ENCODE data around the gene IDI1.

The IDI1 gene

DNA sequence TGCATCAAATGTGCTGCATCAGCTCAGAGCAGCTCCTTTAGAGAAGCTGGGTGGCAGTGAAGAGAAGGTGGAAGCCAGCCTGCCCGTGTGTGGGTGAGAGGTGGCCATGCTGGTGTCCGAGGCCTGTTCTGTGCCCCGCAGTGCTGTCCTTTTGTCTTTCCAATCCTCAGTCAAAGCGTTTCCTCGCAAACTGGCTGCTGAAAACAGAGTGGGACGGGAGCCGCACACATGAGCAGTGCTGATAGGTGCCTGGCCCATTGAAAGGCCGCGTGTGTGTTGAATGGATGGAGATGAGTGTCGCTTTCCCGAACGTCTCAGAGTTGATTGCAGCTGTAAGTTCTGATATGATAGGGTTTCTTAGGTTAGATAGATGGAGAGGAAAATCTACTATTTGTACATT is 46.6 kb upstream of the IDI1 start:
- Histone ChIP-seq H3K9me3 (ENCODE audit: control insufficient read depth, insufficient read depth, low read length) (no peaks in the 10 kb centered on the region), H3K9me2 (replicated peaks; ENCODE audit: control insufficient read depth, low read length) (no peaks in the 10 kb centered on the region), H3K4me3 (ENCODE audit: low read length) (no peak overlapping the region), H3K4me2 (ENCODE audit: low read length) (no peak overlapping the region), H3K4me1 (ENCODE audit: control insufficient read depth, low read length) (no peaks in the 10 kb centered on the region), H3K36me3 (ENCODE audit: control insufficient read depth, low read length) (peaks cover 62% of the 10 kb centered on the region), H3K27me3 (ENCODE audit: control insufficient read depth, low read length) (no peaks in the 10 kb centered on the region), H4K20me1 (ENCODE audit: control insufficient read depth, insufficient read depth, low read depth, low read length) (no peaks in the 10 kb centered on the region), H3K27ac (ENCODE audit: low read depth, low read length) (no peak overlapping the region), H3F3A (ENCODE audit: control insufficient read depth, insufficient read depth) (no peaks in the 10 kb centered on the region), H3K79me2 (ENCODE audit: control insufficient read depth, low read length) (no peaks in the 10 kb centered on the region)
- no peak for TF ChIP-seq EZH2phosphoT487 (IDR thresholded peaks at IDR 0.05; ENCODE audit: borderline replicate concordance, low read length)
- TF ChIP-seq, protein P1, sequence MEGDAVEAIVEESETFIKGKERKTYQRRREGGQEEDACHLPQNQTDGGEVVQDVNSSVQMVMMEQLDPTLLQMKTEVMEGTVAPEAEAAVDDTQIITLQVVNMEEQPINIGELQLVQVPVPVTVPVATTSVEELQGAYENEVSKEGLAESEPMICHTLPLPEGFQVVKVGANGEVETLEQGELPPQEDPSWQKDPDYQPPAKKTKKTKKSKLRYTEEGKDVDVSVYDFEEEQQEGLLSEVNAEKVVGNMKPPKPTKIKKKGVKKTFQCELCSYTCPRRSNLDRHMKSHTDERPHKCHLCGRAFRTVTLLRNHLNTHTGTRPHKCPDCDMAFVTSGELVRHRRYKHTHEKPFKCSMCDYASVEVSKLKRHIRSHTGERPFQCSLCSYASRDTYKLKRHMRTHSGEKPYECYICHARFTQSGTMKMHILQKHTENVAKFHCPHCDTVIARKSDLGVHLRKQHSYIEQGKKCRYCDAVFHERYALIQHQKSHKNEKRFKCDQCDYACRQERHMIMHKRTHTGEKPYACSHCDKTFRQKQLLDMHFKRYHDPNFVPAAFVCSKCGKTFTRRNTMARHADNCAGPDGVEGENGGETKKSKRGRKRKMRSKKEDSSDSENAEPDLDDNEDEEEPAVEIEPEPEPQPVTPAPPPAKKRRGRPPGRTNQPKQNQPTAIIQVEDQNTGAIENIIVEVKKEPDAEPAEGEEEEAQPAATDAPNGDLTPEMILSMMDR (IDR thresholded peaks at IDR 0.05; ENCODE audit: low read depth, low read length, poor library complexity, severe bottlenecking) = no peak

GRCh38 chr10:1094112-1095057 is 45.5 kb upstream of the IDI1 start:
- Histone ChIP-seq H3K4me2 (ENCODE audit: low read length) (no peak overlapping the region), H4K20me1 (ENCODE audit: control insufficient read depth, insufficient read depth, low read depth, low read length) (no peaks in the 10 kb centered on the region), H3F3A (ENCODE audit: control insufficient read depth, insufficient read depth) (no peaks in the 10 kb centered on the region), H3K79me2 (ENCODE audit: control insufficient read depth, low read length) (no peaks in the 10 kb centered on the region), H3K4me1 (ENCODE audit: control insufficient read depth, low read length) (no peaks in the 10 kb centered on the region), H3K9me3 (ENCODE audit: control insufficient read depth, insufficient read depth, low read length) (no peaks in the 10 kb centered on the region), H3K27me3 (ENCODE audit: control insufficient read depth, low read length) (no peaks in the 10 kb centered on the region), H3K4me3 (ENCODE audit: low read length) (no peak overlapping the region), H3K27ac (ENCODE audit: low read depth, low read length) (no peak overlapping the region), H3K36me3 (ENCODE audit: control insufficient read depth, low read length) (peaks cover 71% of the 10 kb centered on the region), H3K9me2 (replicated peaks; ENCODE audit: control insufficient read depth, low read length) (no peaks in the 10 kb centered on the region)
- TF ChIP-seq EZH2phosphoT487 (IDR thresholded peaks at IDR 0.05; ENCODE audit: borderline replicate concordance, low read length) = no peak
- TF ChIP-seq, protein P1 (IDR thresholded peaks at IDR 0.05; ENCODE audit: low read depth, low read length, poor library complexity, severe bottlenecking) = no peak

GRCh38 chr10:1093696-1094095 is 44.8 kb upstream of the IDI1 start:
- Histone ChIP-seq H3K9me2 (replicated peaks; ENCODE audit: control insufficient read depth, low read length) (no peaks in the 10 kb centered on the region), H3K4me1 (ENCODE audit: control insufficient read depth, low read length) (no peaks in the 10 kb centered on the region), H3K36me3 (ENCODE audit: control insufficient read depth, low read length) (peaks cover 72% of the 10 kb centered on the region), H4K20me1 (ENCODE audit: control insufficient read depth, insufficient read depth, low read depth, low read length) (no peaks in the 10 kb centered on the region), H3K27me3 (ENCODE audit: control insufficient read depth, low read length) (no peaks in the 10 kb centered on the region), H3K79me2 (ENCODE audit: control insufficient read depth, low read length) (no peaks in the 10 kb centered on the region), H3F3A (ENCODE audit: control insufficient read depth, insufficient read depth) (no peaks in the 10 kb centered on the region), H3K4me3 (ENCODE audit: low read length) (no peak overlapping the region), H3K4me2 (ENCODE audit: low read length) (no peak overlapping the region), H3K9me3 (ENCODE audit: control insufficient read depth, insufficient read depth, low read length) (no peaks in the 10 kb centered on the region), H3K27ac (ENCODE audit: low read depth, low read length) (no peak overlapping the region)
- no peak for TF ChIP-seq EZH2phosphoT487 (IDR thresholded peaks at IDR 0.05; ENCODE audit: borderline replicate concordance, low read length)
- TF ChIP-seq, protein P1 (IDR thresholded peaks at IDR 0.05; ENCODE audit: low read depth, low read length, poor library complexity, severe bottlenecking) = no peak

Data from DOHH2 (cell line).